Measurements from ENCODE around the gene ZNF879. TPM values are rescaled to one million over a fixed set of nuclear protein-coding genes. Genes with fewer than 3 reads are reported as not detected.
A peak's percentile ranks its signal among the peaks of the same experiment; 100 is the strongest.

Gene ZNF879
- total RNA-seq, 1 donor from 2014 or later = 10.4 TPM

DNA sequence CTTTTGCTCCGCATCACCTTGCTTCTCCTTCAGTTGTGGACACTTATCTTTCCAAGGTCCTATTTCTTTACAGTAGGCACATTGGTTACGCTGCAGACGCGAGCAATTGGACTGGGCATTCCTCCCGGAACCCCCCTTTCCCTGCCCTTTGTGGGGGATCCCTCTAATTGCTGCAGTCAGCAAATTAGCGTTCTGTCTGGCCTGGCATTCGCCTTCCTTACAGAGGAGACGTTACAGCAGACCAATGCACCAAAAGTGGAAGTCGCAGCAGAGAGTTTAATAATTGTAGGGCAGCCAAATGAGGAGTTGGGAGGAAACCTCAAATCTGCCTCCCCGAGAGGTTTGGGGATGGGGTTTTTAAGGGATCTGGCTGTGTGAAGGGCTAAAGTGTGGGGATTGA lies 31.3 kb downstream of the ZNF879 start:
- Mint-ChIP-seq H3K9me3 (peaks cover 39% of the 10 kb centered on the region), H3K27me3 (ENCODE audit: insufficient read depth, low read depth) (peaks cover 2% of the 10 kb centered on the region), H3K4me3 (no peak overlapping the region), H3K36me3 (no peaks in the 10 kb centered on the region), H3K4me1 (no peaks in the 10 kb centered on the region), H3K27ac (no peak overlapping the region)
- no peak overlapping the region for H3K4me2 ChIP-seq
- no peak overlapping the region for H3K9ac ChIP-seq
- H3K27me3 ChIP-seq = peaks cover 13% of the 10 kb centered on the region
- H4K20me1 ChIP-seq (ENCODE audit: low read depth) = no peaks in the 10 kb centered on the region
- H3K79me2 ChIP-seq (ENCODE audit: low read depth) = no peaks in the 10 kb centered on the region
- TF ChIP-seq EZH2 (IDR thresholded peaks at IDR 0.05) (no peak), EZH2phosphoT487 (IDR thresholded peaks at IDR 0.05) (no peak)
- TF ChIP-seq, protein P1, sequence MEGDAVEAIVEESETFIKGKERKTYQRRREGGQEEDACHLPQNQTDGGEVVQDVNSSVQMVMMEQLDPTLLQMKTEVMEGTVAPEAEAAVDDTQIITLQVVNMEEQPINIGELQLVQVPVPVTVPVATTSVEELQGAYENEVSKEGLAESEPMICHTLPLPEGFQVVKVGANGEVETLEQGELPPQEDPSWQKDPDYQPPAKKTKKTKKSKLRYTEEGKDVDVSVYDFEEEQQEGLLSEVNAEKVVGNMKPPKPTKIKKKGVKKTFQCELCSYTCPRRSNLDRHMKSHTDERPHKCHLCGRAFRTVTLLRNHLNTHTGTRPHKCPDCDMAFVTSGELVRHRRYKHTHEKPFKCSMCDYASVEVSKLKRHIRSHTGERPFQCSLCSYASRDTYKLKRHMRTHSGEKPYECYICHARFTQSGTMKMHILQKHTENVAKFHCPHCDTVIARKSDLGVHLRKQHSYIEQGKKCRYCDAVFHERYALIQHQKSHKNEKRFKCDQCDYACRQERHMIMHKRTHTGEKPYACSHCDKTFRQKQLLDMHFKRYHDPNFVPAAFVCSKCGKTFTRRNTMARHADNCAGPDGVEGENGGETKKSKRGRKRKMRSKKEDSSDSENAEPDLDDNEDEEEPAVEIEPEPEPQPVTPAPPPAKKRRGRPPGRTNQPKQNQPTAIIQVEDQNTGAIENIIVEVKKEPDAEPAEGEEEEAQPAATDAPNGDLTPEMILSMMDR (IDR thresholded peaks at IDR 0.05) = no peak
- no peaks in the 10 kb centered on the region for H3K4me1 ChIP-seq
- no peak for DNase-seq (ENCODE audit: low spot score)
- peaks cover 9% of the 10 kb centered on the region for H3F3A ChIP-seq (ENCODE audit: low read depth)
- no peak overlapping the region for H3K27ac ChIP-seq
- no peaks in the 10 kb centered on the region for H3K36me3 ChIP-seq
- peaks cover 8% of the 10 kb centered on the region for H3K9me3 ChIP-seq (ENCODE audit: low read depth)
- H3K4me3 ChIP-seq = no peak overlapping the region
- no peak overlapping the region for H2AFZ ChIP-seq (replicated peaks)

DNA sequence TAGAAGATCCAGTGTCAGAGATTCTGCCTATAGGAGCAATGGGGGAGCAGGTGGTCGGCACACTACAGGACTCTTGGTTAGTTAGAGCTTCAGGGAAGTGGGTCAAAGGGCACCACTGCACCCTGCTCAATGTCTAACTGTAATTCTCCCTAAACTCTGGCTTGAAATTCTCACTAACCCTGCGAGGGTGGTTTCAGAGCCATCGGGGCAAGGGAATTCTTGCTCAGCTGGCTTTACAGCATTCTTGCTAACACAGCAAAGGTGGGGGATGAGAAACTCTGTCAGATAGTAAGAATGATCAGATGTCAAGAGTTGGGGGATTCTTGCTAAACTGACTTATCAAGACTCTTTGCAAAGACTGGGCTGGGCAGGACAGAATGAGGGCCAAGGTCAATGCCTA lies 31.8 kb downstream of the ZNF879 start:
- no peaks in the 10 kb centered on the region for H3K36me3 ChIP-seq
- peaks cover 11% of the 10 kb centered on the region for H3F3A ChIP-seq (ENCODE audit: low read depth)
- H3K27ac ChIP-seq = no peak overlapping the region
- peaks cover 13% of the 10 kb centered on the region for H3K27me3 ChIP-seq
- H2AFZ ChIP-seq (replicated peaks) = no peak overlapping the region
- H3K4me2 ChIP-seq = no peak overlapping the region
- no peaks in the 10 kb centered on the region for H3K79me2 ChIP-seq (ENCODE audit: low read depth)
- Mint-ChIP-seq H3K27ac (no peak overlapping the region), H3K27me3 (ENCODE audit: insufficient read depth, low read depth) (peaks cover 2% of the 10 kb centered on the region), H3K36me3 (no peaks in the 10 kb centered on the region), H3K4me3 (no peak overlapping the region), H3K9me3 (peaks cover 43% of the 10 kb centered on the region), H3K4me1 (no peaks in the 10 kb centered on the region)
- H3K4me3 ChIP-seq = no peak overlapping the region
- peaks cover 8% of the 10 kb centered on the region for H3K9me3 ChIP-seq (ENCODE audit: low read depth)
- no peak overlapping the region for H3K9ac ChIP-seq
- no peaks in the 10 kb centered on the region for H3K4me1 ChIP-seq
- TF ChIP-seq EZH2phosphoT487 (IDR thresholded peaks at IDR 0.05) = no peak
- TF ChIP-seq EZH2 (IDR thresholded peaks at IDR 0.05) = no peak
- TF ChIP-seq, protein P1 (IDR thresholded peaks at IDR 0.05) = no peak
- DNase-seq (ENCODE audit: low spot score) = no peak
- H4K20me1 ChIP-seq (ENCODE audit: low read depth) = no peaks in the 10 kb centered on the region

DNA sequence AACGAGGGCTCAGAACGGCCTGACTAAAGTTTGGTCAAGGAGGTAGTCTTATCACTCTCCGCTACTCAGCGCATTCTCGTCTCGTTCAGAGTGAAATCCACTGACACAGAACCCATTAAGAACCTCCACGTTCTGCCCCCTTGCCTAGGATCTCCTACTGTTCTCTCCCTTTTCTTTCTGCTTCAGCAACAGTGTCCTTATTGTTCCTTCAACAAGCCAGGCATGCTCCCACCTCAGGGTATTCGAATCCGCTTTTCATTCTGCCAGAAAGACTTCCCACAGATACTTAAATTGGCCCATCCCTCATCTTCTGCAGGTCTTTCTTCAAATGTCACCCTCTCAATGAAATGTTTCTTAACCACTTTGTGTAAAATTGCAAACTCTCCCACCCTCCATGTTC lies 32.2 kb downstream of the ZNF879 start:
- H3K27me3 Mint-ChIP-seq (ENCODE audit: insufficient read depth, low read depth) = peaks cover 2% of the 10 kb centered on the region
- no peak overlapping the region for H3K4me3 ChIP-seq
- no peaks in the 10 kb centered on the region for H3K36me3 Mint-ChIP-seq
- H3K9ac ChIP-seq = no peak overlapping the region
- H3K4me1 Mint-ChIP-seq = no peaks in the 10 kb centered on the region
- H3K4me2 ChIP-seq = no peak overlapping the region
- H3K27ac ChIP-seq = no peak overlapping the region
- no peak overlapping the region for H3K27ac Mint-ChIP-seq
- no peak overlapping the region for H3K4me3 Mint-ChIP-seq
- no peak overlapping the region for H2AFZ ChIP-seq (replicated peaks)
- peaks cover 3% of the 10 kb centered on the region for H3K4me1 ChIP-seq
- peaks cover 8% of the 10 kb centered on the region for H3K9me3 ChIP-seq (ENCODE audit: low read depth)
- no peaks in the 10 kb centered on the region for H3K36me3 ChIP-seq
- peak; percentile 7 for DNase-seq (ENCODE audit: low spot score)
- H3F3A ChIP-seq (ENCODE audit: low read depth) = peaks cover 11% of the 10 kb centered on the region
- peaks cover 2% of the 10 kb centered on the region for H3K79me2 ChIP-seq (ENCODE audit: low read depth)
- TF ChIP-seq, protein P1 (IDR thresholded peaks at IDR 0.05) = no peak
- TF ChIP-seq EZH2 (IDR thresholded peaks at IDR 0.05) (no peak), EZH2phosphoT487 (IDR thresholded peaks at IDR 0.05) (no peak)
- peaks cover 13% of the 10 kb centered on the region for H3K27me3 ChIP-seq
- H3K9me3 Mint-ChIP-seq = peaks cover 40% of the 10 kb centered on the region
- H4K20me1 ChIP-seq (ENCODE audit: low read depth) = no peaks in the 10 kb centered on the region
